B cell (primary cell): ENCODE measurements around the gene KRTAP9-1. TPM values are rescaled to one million over a fixed set of nuclear protein-coding genes. Genes with fewer than 3 reads are reported as not detected.

Experiments used
- ATAC-seq: fragments of 200-7000 bp; cut with Tn5 transposase; one replicate; pipeline ENCODE4 v1.10.0; 2021; ENCODE audit warnings: low read depth, mild to moderate bottlenecking, moderate number of reproducible peaks, moderate library complexity
- CTCF ChIA-PET: fragments of 350-600 bp; sonication (Branson Sonifier 250); formaldehyde crosslinking; loops from one replicate; lab custom pipeline; 2021; ENCODE audit warnings: antibody characterized with exemption, inconsistent platforms; lab: Charles Lee
- POLR2A ChIA-PET: fragments of 350-600 bp; sonication (Branson Sonifier 250); formaldehyde crosslinking; loops from one replicate; lab custom pipeline; 2021; ENCODE audit warnings: antibody characterized with exemption; lab: Charles Lee
- DNase-seq: peaks from one replicate; pipeline ENCODE4 v3.0.0; 2013
- H2AFZ ChIP-seq: 2 replicates; pipeline ENCODE4 v1.6.1; 2012; ENCODE audit warnings: mild to moderate bottlenecking, low read depth, low read length; ENCODE audit not compliant: insufficient read depth, poor library complexity, severe bottlenecking
- H3K27ac ChIP-seq, 2 donors: 1 replicate in 1 of 2; 2 replicates in 1 of 2; pipeline ENCODE4 v1.5.1; 2012 to 2013; ENCODE audit warnings: low read length in 2 of 2, mild to moderate bottlenecking in 2 of 2, moderate library complexity in 1 of 2
- H3K27me3 ChIP-seq, 4 experiments: fragments of 200-600 bp in 1 of 4; sonication (generic) in 1 of 4; replicated peaks in 1 of 4; 1 replicate in 2 of 4; 2 replicates in 2 of 4; pipeline versions ENCODE4 v1.6.1 to v1.7.0; 2013 to 2016; ENCODE audit warnings: low read length in 3 of 4, mild to moderate bottlenecking in 2 of 4, mixed read lengths in 1 of 4, moderate library complexity in 1 of 4; ENCODE audit not compliant: insufficient read depth in 4 of 4, control insufficient read depth in 3 of 4; ENCODE audit errors: control extremely low read depth in 1 of 4
- H3K36me3 ChIP-seq, 2 experiments: replicated peaks in 1 of 2; 1 replicate in 1 of 2; 2 replicates in 1 of 2; pipeline versions ENCODE4 v1.6.1 to v1.7.1; 2013; ENCODE audit warnings: low read length in 1 of 2; ENCODE audit not compliant: insufficient read depth in 2 of 2, control insufficient read depth in 1 of 2; ENCODE audit errors: control extremely low read depth in 1 of 2, extremely low read depth in 1 of 2
- H3K4me1 ChIP-seq, 2 donors: fragments of 200-600 bp in 1 of 2; sonication (generic) in 1 of 2; 1 replicate in 1 of 2; 2 replicates in 1 of 2; pipeline versions ENCODE4 v1.5.1 to v1.6.1; 2013 to 2017; ENCODE audit warnings: low read length in 2 of 2; ENCODE audit not compliant: control insufficient read depth in 2 of 2, insufficient read depth in 2 of 2
- H3K4me2 ChIP-seq: replicated peaks from 2 replicates; pipeline ENCODE3; 2012; ENCODE audit warnings: mild to moderate bottlenecking, low read depth, low read length; ENCODE audit not compliant: poor library complexity, severe bottlenecking
- H3K4me3 ChIP-seq, 5 experiments: fragments of 200-600 bp in 1 of 5; sonication (generic) in 1 of 5; 1 replicate in 3 of 5; 2 replicates in 2 of 5; pipeline versions ENCODE4 v1.5.1 to v1.7.0; 2011 to 2016; ENCODE audit warnings: low read length in 4 of 5, mild to moderate bottlenecking in 4 of 5, low read depth in 2 of 5, control low read depth in 1 of 5, moderate library complexity in 1 of 5; ENCODE audit not compliant: insufficient read depth in 1 of 5; ENCODE audit errors: control extremely low read depth in 1 of 5, extremely low read depth in 1 of 5
- H3K79me2 ChIP-seq: fragments of 200-600 bp; sonication (generic); one replicate; pipeline ENCODE4 v1.6.0; 2016; ENCODE audit warnings: low read length; ENCODE audit not compliant: control insufficient read depth, insufficient read depth
- H3K9ac ChIP-seq: fragments of 200-600 bp; sonication (generic); 2 replicates; pipeline ENCODE4 v1.6.1; 2017; ENCODE audit warnings: mild to moderate bottlenecking, low read length, moderate library complexity
- H3K9me3 ChIP-seq, 3 donors: one replicate each; pipeline versions ENCODE4 v1.6.1 to v1.7.1; 2013; ENCODE audit warnings: low read length in 2 of 3; ENCODE audit not compliant: control insufficient read depth in 2 of 3, insufficient read depth in 1 of 3; ENCODE audit errors: control extremely low read depth in 1 of 3
- H4K20me1 ChIP-seq: 2 replicates; pipeline ENCODE4 v1.6.0; 2012; ENCODE audit warnings: mild to moderate bottlenecking, low read length; ENCODE audit not compliant: insufficient read depth, control insufficient read depth, poor library complexity, severe bottlenecking
- H3K27ac Mint-ChIP-seq: one replicate; pipeline ENCODE4 v1.8.0; 2021; ENCODE audit warnings: mixed read lengths
- H3K27me3 Mint-ChIP-seq: one replicate; pipeline ENCODE4 v1.8.0; 2021; ENCODE audit warnings: mixed read lengths
- H3K4me1 Mint-ChIP-seq: one replicate; pipeline ENCODE4 v1.8.0; 2021; ENCODE audit warnings: mixed read lengths
- H3K4me3 Mint-ChIP-seq: one replicate; pipeline ENCODE4 v1.8.0; 2021; ENCODE audit warnings: mixed read lengths
- H3K9me3 Mint-ChIP-seq: one replicate; pipeline ENCODE4 v1.8.0; 2022; ENCODE audit warnings: mixed read lengths; ENCODE audit not compliant: insufficient read depth
- CTCF ChIP-seq: fragments of 200-600 bp; IDR thresholded peaks from one replicate; pipeline ENCODE4 v1.8.0; 2022; ENCODE audit warnings: antibody characterized with exemption, mild to moderate bottlenecking
- EZH2 ChIP-seq: IDR thresholded peaks from 2 replicates; pipeline ENCODE4 v1.6.1; 2012; ENCODE audit warnings: borderline replicate concordance, low read depth, mild to moderate bottlenecking, moderate library complexity, low read length; ENCODE audit not compliant: insufficient read depth, poor library complexity, severe bottlenecking
- WGBS: methylation state at CpG from one replicate; pipeline ENCODE4 v1.1.5; 2013; ENCODE audit warnings: missing lambda C conversion rate; ENCODE audit not compliant: insufficient coverage; 5-methylcytosine and 5-hydroxymethylcytosine counted together
- intact Hi-C: fragments of 100-400 bp; cut with micrococcal nuclease; formaldehyde crosslinking; loops from one replicate; pipeline ENCODE4 v1.10.0; 2022
- polyA plus RNA-seq: library from polyadenylated mRNA; depleted of rRNA; stranded (reverse); fragments of >200 nt; gene quantifications from 2 replicates; pipeline ENCODE4 v1.2.3, GENCODE V29; 2012
- total RNA-seq, 2 donors: library from RNA; stranded (reverse); fragments of 120-200 nt in 1 of 2; gene quantifications; 1 replicate in 1 of 2; 2 replicates in 1 of 2; pipeline versions ENCODE4 v1.2.3 to v1.2.4, GENCODE V29; 2013 to 2022

Gene KRTAP9-1
- total and polyA plus RNA-seq, 2 donors (not counting 1 experiment from before 2014, with no cell fraction given): not detected

- no peaks in the 10 kb centered on the region for H3K4me1 Mint-ChIP-seq
- H3K4me2 ChIP-seq: no peak overlapping the region
- POLR2A ChIA-PET: no interaction called here
- H3K9ac ChIP-seq: no peak overlapping the region
- no peak for TF ChIP-seq EZH2
- TF ChIP-seq CTCF: no peak
- no peaks in the 10 kb centered on the region for H3K27me3 ChIP-seq
- DNase-seq: no peak
- no peaks in the 10 kb centered on the region for H4K20me1 ChIP-seq
- no peak for ATAC-seq
- no peak overlapping the region for H2AFZ ChIP-seq
- H3K36me3 ChIP-seq: no peaks in the 10 kb centered on the region
- no peak overlapping the region for H3K27ac ChIP-seq
- no peaks in the 10 kb centered on the region for H3K4me1 ChIP-seq
- H3K4me3 ChIP-seq: no peak overlapping the region
- peaks cover 6 to 16% (median 14%) of the 10 kb centered on the region in 3 donors for H3K9me3 ChIP-seq
- no peaks in the 10 kb centered on the region for H3K79me2 ChIP-seq
- CTCF ChIA-PET: no interaction called here
- no peak overlapping the region for H3K27ac Mint-ChIP-seq
- intact Hi-C loops: no loop called here
- H3K9me3 Mint-ChIP-seq: peaks cover 14% of the 10 kb centered on the region
- no peak overlapping the region for H3K4me3 Mint-ChIP-seq
- peaks cover 16% of the 10 kb centered on the region for H3K27me3 Mint-ChIP-seq
Observed at GRCh38 chr17:41141361-41141760, 48.3 kb upstream of the KRTAP9-1 start.

- no peaks in the 10 kb centered on the region for H3K4me1 Mint-ChIP-seq
- CTCF ChIA-PET: no interaction called here
Observed at GRCh38 chr17:41144846-41145245, 44.8 kb upstream of the KRTAP9-1 start.

More at GRCh38 chr17:41144846-41145245, 44.8 kb upstream of the KRTAP9-1 start:
- no peaks in the 10 kb centered on the region for H3K27me3 ChIP-seq
- H3K79me2 ChIP-seq: no peaks in the 10 kb centered on the region
- H3K9me3 ChIP-seq: peaks cover 5 to 14% (median 11%) of the 10 kb centered on the region in 3 donors
- ATAC-seq (no peak), DNase-seq (no peak)
- intact Hi-C loops: no loop called here
- H2AFZ ChIP-seq: no peak overlapping the region
- H3K4me3 ChIP-seq: no peak overlapping the region
- no peaks in the 10 kb centered on the region for H3K36me3 ChIP-seq
- H4K20me1 ChIP-seq: no peaks in the 10 kb centered on the region
- TF ChIP-seq CTCF (no peak), EZH2 (no peak)
- peaks cover 10% of the 10 kb centered on the region for H3K9me3 Mint-ChIP-seq
- H3K4me2 ChIP-seq: no peak overlapping the region
- no peak overlapping the region for H3K27ac ChIP-seq
- POLR2A ChIA-PET: no interaction called here
- no peak overlapping the region for H3K27ac Mint-ChIP-seq
- WGBS: no CpG with 5 or more reads among the region's 1 CpG
- no peaks in the 10 kb centered on the region for H3K4me1 ChIP-seq
- H3K27me3 Mint-ChIP-seq: peaks cover 7% of the 10 kb centered on the region
- H3K4me3 Mint-ChIP-seq: no peak overlapping the region
- no peak overlapping the region for H3K9ac ChIP-seq
